Measurements from ENCODE around the gene CCM2. TPM values are rescaled to one million over a fixed set of nuclear protein-coding genes. Genes with fewer than 3 reads are reported as not detected.
A peak's percentile ranks its signal among the peaks of the same experiment; 100 is the strongest.
"Not testable (repeated sequence)": the region's sequence is repeated elsewhere in the genome, so short reads cannot be mapped to it uniquely, and the experiment has no call there.

CCM2 gene
- total RNA-seq, 2 experiments from 2014 or later = 58.9 to 89.1 TPM

DNA sequence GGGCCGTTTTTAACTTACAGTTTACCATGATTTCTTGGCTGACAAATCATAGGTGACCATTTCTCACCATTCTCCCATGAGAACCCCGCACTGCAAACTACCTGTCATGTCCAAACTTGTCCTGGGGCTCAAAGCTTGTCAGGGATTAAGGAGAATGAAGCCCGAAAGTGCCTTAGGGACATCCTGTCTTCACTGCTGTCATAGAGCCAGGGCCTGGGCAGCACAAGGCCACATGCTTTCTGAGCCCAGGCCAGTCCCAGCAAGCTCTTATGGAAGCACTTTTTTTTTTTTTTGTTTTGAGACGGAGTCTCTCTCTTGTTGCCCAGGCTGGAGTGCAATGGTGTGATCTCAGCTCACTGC is 33.9 kb downstream of the CCM2 start:
- no peak overlapping the region for H3K4me2 ChIP-seq (ENCODE audit: low read length)
- intact Hi-C loops (cut with micrococcal nuclease; ENCODE audit: unreplicated experiment) = no loop called here
- no peak overlapping the region for H3K27ac ChIP-seq (ENCODE audit: low read depth, low read length, poor library complexity, severe bottlenecking)
- no TSS peak for BruUV-seq (replicated peaks)
- peaks cover 19% of the 10 kb centered on the region; the same call in 1 of the 2 replicates for H4K20me1 ChIP-seq (ENCODE audit: insufficient read depth, low read length)
- H2AFZ ChIP-seq (ENCODE audit: low read length) = no peak overlapping the region
- TF ChIP-seq EZH2phosphoT487 (IDR thresholded peaks at IDR 0.05; ENCODE audit: borderline replicate concordance, low read depth, low read length) (no peak), CTCF (conservative IDR thresholded peaks at IDR 0.05; ENCODE audit: low read length) (no peak)
- H3K4me3 ChIP-seq (ENCODE audit: low read depth, low read length, poor library complexity, severe bottlenecking) = no peak overlapping the region
- no peaks in the 10 kb centered on the region for H3K9me3 ChIP-seq (ENCODE audit: low read length)
- peaks cover 8% of the 10 kb centered on the region for H3K4me1 ChIP-seq (ENCODE audit: insufficient read depth, low read length, poor library complexity, severe bottlenecking)
- peaks cover 83% of the 10 kb centered on the region for H3K36me3 ChIP-seq (ENCODE audit: insufficient read depth, low read length)
- H3K79me2 ChIP-seq (ENCODE audit: insufficient read depth, low read depth, low read length) = peaks cover 93% of the 10 kb centered on the region
- ChIA-PET POLR2A (interaction anchor here (1.1 to 1.7 kb wide), 4 partner anchors 12 to 54 kb away, joined by 3 to 7 read pairs (median 3); partner anchors contain the start of gene CCM2), CTCF (ENCODE audit: unreplicated experiment) (no interaction called here)
- no peak for DNase-seq (ENCODE audit: low spot score)
- no peaks in the 10 kb centered on the region for H3K9me2 ChIP-seq (ENCODE audit: insufficient read depth, low read length)

DNA sequence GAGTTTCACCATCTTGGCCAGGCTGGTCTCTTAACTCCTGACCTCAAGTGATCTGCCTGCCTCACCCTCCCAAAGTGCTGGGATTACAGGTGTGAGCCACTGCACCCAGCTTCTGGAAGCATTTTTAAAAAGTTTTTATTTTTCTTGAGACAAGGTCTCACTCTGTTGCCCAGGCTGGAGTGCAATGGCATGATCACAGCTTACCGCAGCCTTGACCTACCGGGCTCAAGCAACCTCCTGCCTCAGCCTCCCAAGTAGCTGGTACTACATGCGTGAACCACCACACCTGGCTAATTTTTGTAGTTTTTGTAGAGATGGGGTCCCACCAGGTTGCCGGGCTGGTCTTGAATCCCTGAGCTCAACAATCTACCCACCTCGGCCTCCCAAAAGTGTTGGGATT is 34.7 kb downstream of the CCM2 start:
- H3K4me3 ChIP-seq (ENCODE audit: low read depth, low read length, poor library complexity, severe bottlenecking); H3K9me3 ChIP-seq (ENCODE audit: low read length); BruUV-seq (replicated peaks); H3K27ac ChIP-seq (ENCODE audit: low read depth, low read length, poor library complexity, severe bottlenecking); H3K9me2 ChIP-seq (ENCODE audit: insufficient read depth, low read length); intact Hi-C loops (cut with micrococcal nuclease; ENCODE audit: unreplicated experiment); CTCF ChIA-PET (ENCODE audit: unreplicated experiment); DNase-seq (ENCODE audit: low spot score); H3K4me2 ChIP-seq (ENCODE audit: low read length); H2AFZ ChIP-seq (ENCODE audit: low read length); H3K4me1 ChIP-seq (ENCODE audit: insufficient read depth, low read length, poor library complexity, severe bottlenecking): not testable (repeated sequence)
- Histone ChIP-seq H3K79me2 (ENCODE audit: insufficient read depth, low read depth, low read length) (peaks cover 85% of the 10 kb centered on the region), H4K20me1 (ENCODE audit: insufficient read depth, low read length) (peaks cover 19% of the 10 kb centered on the region; the same call in 1 of the 2 replicates), H3K36me3 (ENCODE audit: insufficient read depth, low read length) (peaks cover 83% of the 10 kb centered on the region)
- POLR2A ChIA-PET = interaction anchor here (1.7 kb wide), 1 partner anchor 13 kb away, joined by 3 read pairs; no protein-coding TSS in a partner anchor

DNA sequence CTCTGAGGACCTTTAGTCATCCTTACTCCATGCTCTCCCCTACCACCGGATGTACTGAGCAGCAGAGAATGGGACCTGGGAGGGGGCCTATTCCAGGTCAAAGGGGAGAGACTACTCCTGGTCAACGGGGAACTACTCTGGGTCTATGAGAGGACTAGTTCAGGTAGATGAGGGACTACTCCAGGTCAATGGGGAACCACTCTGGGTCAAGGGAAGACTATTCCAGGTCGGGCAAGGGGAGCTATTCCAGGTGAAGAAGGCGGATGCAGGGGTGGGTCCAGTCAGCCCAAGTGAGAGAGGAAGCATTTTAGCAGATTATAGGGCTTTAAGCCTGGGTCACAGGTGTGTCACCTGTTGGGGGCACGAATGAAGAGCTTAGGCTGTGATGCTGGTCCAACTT is 35.4 kb downstream of the CCM2 start:
- H3K27ac ChIP-seq (ENCODE audit: low read depth, low read length, poor library complexity, severe bottlenecking) = no peak overlapping the region
- TF ChIP-seq EZH2phosphoT487 (IDR thresholded peaks at IDR 0.05; ENCODE audit: borderline replicate concordance, low read depth, low read length) (no peak), CTCF (conservative IDR thresholded peaks at IDR 0.05; ENCODE audit: low read length) (no peak)
- intact Hi-C loops (cut with micrococcal nuclease; ENCODE audit: unreplicated experiment) = no loop called here
- peaks cover 78% of the 10 kb centered on the region for H3K79me2 ChIP-seq (ENCODE audit: insufficient read depth, low read depth, low read length)
- no peak overlapping the region for H3K4me3 ChIP-seq (ENCODE audit: low read depth, low read length, poor library complexity, severe bottlenecking)
- H3K9me2 ChIP-seq (ENCODE audit: insufficient read depth, low read length) = no peaks in the 10 kb centered on the region
- no peak for DNase-seq (ENCODE audit: low spot score)
- H3K4me1 ChIP-seq (ENCODE audit: insufficient read depth, low read length, poor library complexity, severe bottlenecking) = peaks cover 4% of the 10 kb centered on the region
- ChIA-PET POLR2A (interaction anchor here (1.1 to 2.1 kb wide), 4 partner anchors 8 to 34 kb away, joined by 3 to 10 read pairs (median 6); no protein-coding TSS in a partner anchor), CTCF (ENCODE audit: unreplicated experiment) (no interaction called here)
- H3K9me3 ChIP-seq (ENCODE audit: low read length) = no peaks in the 10 kb centered on the region
- H2AFZ ChIP-seq (ENCODE audit: low read length) = no peak overlapping the region
- H4K20me1 ChIP-seq (ENCODE audit: insufficient read depth, low read length) = peaks cover 19% of the 10 kb centered on the region; the same call in 1 of the 2 replicates
- H3K36me3 ChIP-seq (ENCODE audit: insufficient read depth, low read length) = peaks cover 83% of the 10 kb centered on the region
- no TSS peak for BruUV-seq (replicated peaks)
- peak overlapping the region; percentile 27; the same call in 1 of the 2 replicates for H3K4me2 ChIP-seq (ENCODE audit: low read length)
